Measurements from ENCODE around the gene ZFYVE27. TPM values are rescaled to one million over a fixed set of nuclear protein-coding genes. Genes with fewer than 3 reads are reported as not detected.

ZFYVE27 gene
- polyA plus RNA-seq, 1 donor from 2014 or later: 35.4 TPM

- peaks cover 2% of the 10 kb centered on the region for H3K36me3 Mint-ChIP-seq
- H3K27me3 Mint-ChIP-seq: no peaks in the 10 kb centered on the region
- H3K4me1 Mint-ChIP-seq: no peaks in the 10 kb centered on the region
- peak overlapping the region in 1 of 4 donors; percentile 75 for H3K4me3 Mint-ChIP-seq
- no peaks in the 10 kb centered on the region for H3K9me3 Mint-ChIP-seq
- H3K27ac Mint-ChIP-seq: no peak overlapping the region
Observed at GRCh38 chr10:97781618-97782331, 44.8 kb downstream of the ZFYVE27 start.

- Mint-ChIP-seq H3K27me3 (peaks cover 6% of the 10 kb centered on the region), H3K9me3 (no peaks in the 10 kb centered on the region), H3K36me3 (peaks cover 2% of the 10 kb centered on the region), H3K4me3 (no peak overlapping the region), H3K4me1 (no peaks in the 10 kb centered on the region), H3K27ac (no peak overlapping the region)
Observed at GRCh38 chr10:97782455-97783228, 45.7 kb downstream of the ZFYVE27 start.

- peaks cover 10% of the 10 kb centered on the region for H3K27me3 Mint-ChIP-seq
- H3K27ac Mint-ChIP-seq: no peak overlapping the region
- H3K9me3 Mint-ChIP-seq: no peaks in the 10 kb centered on the region
- no peaks in the 10 kb centered on the region for H3K4me1 Mint-ChIP-seq
- peaks cover 2% of the 10 kb centered on the region for H3K36me3 Mint-ChIP-seq
- H3K4me3 Mint-ChIP-seq: no peak overlapping the region
Observed at GRCh38 chr10:97784200-97784810, 47.4 kb downstream of the ZFYVE27 start.

GRCh38 chr10:97785231-97785630 is 48.3 kb downstream of the ZFYVE27 start:
- no peaks in the 10 kb centered on the region for H3K9me3 Mint-ChIP-seq
- no peak overlapping the region for H3K27ac Mint-ChIP-seq

GRCh38 chr10:97785731-97786130 is 48.8 kb downstream of the ZFYVE27 start:
- peaks cover 14% of the 10 kb centered on the region for H3K27me3 Mint-ChIP-seq
- no peaks in the 10 kb centered on the region for H3K36me3 Mint-ChIP-seq
- no peak overlapping the region for H3K4me3 Mint-ChIP-seq
- no peaks in the 10 kb centered on the region for H3K9me3 Mint-ChIP-seq
- H3K4me1 Mint-ChIP-seq: no peaks in the 10 kb centered on the region
- H3K27ac Mint-ChIP-seq: no peak overlapping the region

More at GRCh38 chr10:97785231-97785630, 48.3 kb downstream of the ZFYVE27 start:
- H3K36me3 Mint-ChIP-seq: no peaks in the 10 kb centered on the region
- H3K27me3 Mint-ChIP-seq: peaks cover 14% of the 10 kb centered on the region
- H3K4me3 Mint-ChIP-seq: peak overlapping the region in 1 of 4 donors; percentile 28
- H3K4me1 Mint-ChIP-seq: no peaks in the 10 kb centered on the region

GRCh38 chr10:97788552-97789442 is 51.9 kb downstream of the ZFYVE27 start:
- peak overlapping the region in 1 of 4 donors; percentile 27 for H3K4me3 Mint-ChIP-seq
- no peaks in the 10 kb centered on the region for H3K4me1 Mint-ChIP-seq
- H3K9me3 Mint-ChIP-seq: no peaks in the 10 kb centered on the region
- H3K36me3 Mint-ChIP-seq: no peaks in the 10 kb centered on the region
- peaks cover 18% of the 10 kb centered on the region for H3K27me3 Mint-ChIP-seq
- no peak overlapping the region for H3K27ac Mint-ChIP-seq

GRCh38 chr10:97789770-97790397 is 53.0 kb downstream of the ZFYVE27 start:
- Mint-ChIP-seq H3K27ac (no peak overlapping the region), H3K4me3 (no peak overlapping the region), H3K27me3 (peaks cover 18% of the 10 kb centered on the region), H3K36me3 (no peaks in the 10 kb centered on the region), H3K4me1 (no peaks in the 10 kb centered on the region), H3K9me3 (no peaks in the 10 kb centered on the region)

- Mint-ChIP-seq H3K36me3 (no peaks in the 10 kb centered on the region), H3K27me3 (peaks cover 21% of the 10 kb centered on the region), H3K9me3 (no peaks in the 10 kb centered on the region), H3K4me1 (peaks cover 0 to 5% (median 0%) of the 10 kb centered on the region in 3 donors), H3K27ac (peak overlapping the region in 1 of 3 donors; percentile 53), H3K4me3 (no peak overlapping the region)
Observed at GRCh38 chr10:97791824-97792721, 55.1 kb downstream of the ZFYVE27 start.

GRCh38 chr10:97795886-97796285 is 59.0 kb downstream of the ZFYVE27 start:
- H3K36me3 Mint-ChIP-seq: peaks cover 3% of the 10 kb centered on the region
- peaks cover 0 to 5% (median 1%) of the 10 kb centered on the region in 3 donors for H3K4me1 Mint-ChIP-seq
- H3K27ac Mint-ChIP-seq: no peak overlapping the region
- no peak overlapping the region for H3K4me3 Mint-ChIP-seq
- H3K9me3 Mint-ChIP-seq: peaks cover 0 to 9% (median 3%) of the 10 kb centered on the region in 3 donors
- peaks cover 13% of the 10 kb centered on the region for H3K27me3 Mint-ChIP-seq

GRCh38 chr10:97796651-97797050 is 59.7 kb downstream of the ZFYVE27 start:
- Mint-ChIP-seq H3K4me3 (peak overlapping the region in 1 of 4 donors; percentile 9), H3K4me1 (peaks cover 0 to 5% (median 1%) of the 10 kb centered on the region in 3 donors), H3K9me3 (peaks cover 0 to 9% (median 3%) of the 10 kb centered on the region in 3 donors), H3K27ac (no peak overlapping the region), H3K27me3 (peaks cover 11% of the 10 kb centered on the region), H3K36me3 (peaks cover 3% of the 10 kb centered on the region)

GRCh38 chr10:97798958-97799610 is 62.2 kb downstream of the ZFYVE27 start:
- peaks cover 0 to 5% (median 1%) of the 10 kb centered on the region in 3 donors for H3K4me1 Mint-ChIP-seq
- H3K4me3 Mint-ChIP-seq: no peak overlapping the region
- H3K27me3 Mint-ChIP-seq: peaks cover 16% of the 10 kb centered on the region
- no peak overlapping the region for H3K27ac Mint-ChIP-seq
- peaks cover 5% of the 10 kb centered on the region for H3K36me3 Mint-ChIP-seq
- peaks cover 0 to 9% (median 3%) of the 10 kb centered on the region in 3 donors for H3K9me3 Mint-ChIP-seq

GRCh38 chr10:97800474-97800873 is 63.5 kb downstream of the ZFYVE27 start:
- peaks cover 0 to 9% (median 3%) of the 10 kb centered on the region in 3 donors for H3K9me3 Mint-ChIP-seq
- H3K36me3 Mint-ChIP-seq: peaks cover 5% of the 10 kb centered on the region

GRCh38 chr10:97801422-97801821 is 64.5 kb downstream of the ZFYVE27 start:
- H3K27me3 Mint-ChIP-seq: peaks cover 15% of the 10 kb centered on the region
- peaks cover 5% of the 10 kb centered on the region for H3K36me3 Mint-ChIP-seq
- peaks cover 0 to 4% (median 1%) of the 10 kb centered on the region in 3 donors for H3K4me1 Mint-ChIP-seq

More at GRCh38 chr10:97800474-97800873, 63.5 kb downstream of the ZFYVE27 start:
- H3K4me3 Mint-ChIP-seq: no peak overlapping the region
- peaks cover 16% of the 10 kb centered on the region for H3K27me3 Mint-ChIP-seq
- H3K4me1 Mint-ChIP-seq: peaks cover 0 to 5% (median 1%) of the 10 kb centered on the region in 3 donors
- no peak overlapping the region for H3K27ac Mint-ChIP-seq

More at GRCh38 chr10:97801422-97801821, 64.5 kb downstream of the ZFYVE27 start:
- Mint-ChIP-seq H3K9me3 (peaks cover 0 to 9% (median 3%) of the 10 kb centered on the region in 3 donors), H3K4me3 (no peak overlapping the region), H3K27ac (no peak overlapping the region)

All from IgD-negative memory B cell (primary cell).